Small intestine (tissue), 4 donors: ENCODE data around the gene MUSTN1. TPM values are rescaled to one million over a fixed set of nuclear protein-coding genes. Genes with fewer than 3 reads are reported as not detected.

Experiments
- polyA plus RNA-seq, 4 donors: library from polyadenylated mRNA; stranded (reverse) in 3 of 4; unstranded in 1 of 4; fragments of 200-250 nt in 3 of 4; fragments of 120-200 nt in 1 of 4; gene quantifications; one replicate each; pipeline versions ENCODE4 v1.2.1 to v1.2.3, GENCODE V29; 2013
- donor health status: healthy with polysubstance abuse.
- donor health status: Bipolar disorder and iron deficiency.
- donor health status: healthy.

The MUSTN1 gene
- polyA plus RNA-seq, 4 donors: 3.4 to 32.3 (median 7.4) TPM

Other genes with a start within 250 kb of the MUSTN1 start
- gene PBRM1, start 149.1 kb downstream of the MUSTN1 start, polyA plus RNA-seq: 10 to 100 TPM in 2 of 4 donors, 1 to 10 TPM in 2; 6.7 to 36.2 (median 12.3) TPM
- 10 to 100 TPM; 25.3 to 84.2 (median 55.3) TPM for gene GNL3, start 149.0 kb downstream of the MUSTN1 start, polyA plus RNA-seq
- gene GLT8D1, start 129.2 kb downstream of the MUSTN1 start, polyA plus RNA-seq: 10 to 100 TPM; 13.0 to 47.6 (median 26.3) TPM
- gene SPCS1, start 128.9 kb downstream of the MUSTN1 start, polyA plus RNA-seq: 100 to 1,000 TPM in 3 of 4 donors, 10 to 100 TPM in 1; 90.6 to 215 (median 153) TPM
- gene NEK4, start 64.1 kb downstream of the MUSTN1 start, polyA plus RNA-seq: 10 to 100 TPM in 1 of 4 donors, 1 to 10 TPM in 3; 3.0 to 18.5 (median 7.0) TPM
- gene ITIH1, start 57.4 kb downstream of the MUSTN1 start, polyA plus RNA-seq: under 1 TPM in 2 of 4 donors, not detected in 2; 0.13 to 0.58 TPM
- gene ITIH3, start 40.2 kb downstream of the MUSTN1 start, polyA plus RNA-seq: 1 to 10 TPM in 2 of 4 donors, not detected in 2; 1.8 to 6.7 TPM
- 1 to 10 TPM in 3 of 4 donors, under 1 TPM in 1; 0.67 to 4.9 (median 2.8) TPM for gene ITIH4, start 4.3 kb downstream of the MUSTN1 start, polyA plus RNA-seq
- 1 to 10 TPM in 3 of 4 donors, not detected in 1; 2.7 to 6.8 (median 4.3) TPM for gene STIMATE, start 62.5 kb upstream of the MUSTN1 start, polyA plus RNA-seq
- 10 to 100 TPM in 1 of 4 donors, 1 to 10 TPM in 3; 2.5 to 19.3 (median 4.3) TPM for gene SFMBT1, start 211.1 kb upstream of the MUSTN1 start, polyA plus RNA-seq